Measurements from ENCODE around the gene OIP5.

Gene OIP5

DNA sequence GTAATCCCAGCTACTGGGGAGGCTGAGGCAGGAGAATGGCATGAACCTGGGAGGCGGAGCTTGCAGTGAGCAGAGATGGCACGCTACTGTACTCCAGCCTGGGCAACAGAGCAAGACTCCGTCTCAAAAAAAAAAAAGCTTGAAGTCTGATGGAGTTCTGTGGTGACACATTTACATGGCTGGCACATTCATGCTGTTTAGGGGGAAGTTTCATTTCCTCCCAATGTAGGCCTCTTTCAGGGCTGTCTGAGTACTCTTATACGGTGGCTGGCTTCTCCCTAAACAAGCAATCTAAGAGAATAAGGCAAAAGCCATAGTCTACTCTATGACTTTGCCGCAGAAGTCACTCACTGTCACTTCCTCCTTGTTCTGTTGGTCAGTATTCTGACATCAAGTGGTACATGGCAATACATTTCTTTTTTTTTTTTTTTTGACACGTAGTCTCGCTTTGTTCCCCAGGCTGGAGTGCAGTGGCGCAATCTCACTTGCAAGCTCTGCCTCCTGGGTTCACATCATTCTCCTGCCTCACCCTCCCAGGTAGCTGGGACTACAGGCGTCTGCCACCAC is 41.2 kb downstream of the OIP5 start:
- H3K27ac ChIP-seq (ENCODE audit: low read length) = no peak overlapping the region
- no peak overlapping the region for H2AFZ ChIP-seq (ENCODE audit: low read length)
- no peak overlapping the region for H3K4me2 ChIP-seq (ENCODE audit: low read depth, low read length)
- no peaks in the 10 kb centered on the region for H3F3A ChIP-seq (ENCODE audit: insufficient read depth, low read length)
- no peak for TF ChIP-seq EZH2 (optimal IDR thresholded peaks at IDR 0.05; ENCODE audit: low read depth, low read length)
- TF ChIP-seq, protein P1, sequence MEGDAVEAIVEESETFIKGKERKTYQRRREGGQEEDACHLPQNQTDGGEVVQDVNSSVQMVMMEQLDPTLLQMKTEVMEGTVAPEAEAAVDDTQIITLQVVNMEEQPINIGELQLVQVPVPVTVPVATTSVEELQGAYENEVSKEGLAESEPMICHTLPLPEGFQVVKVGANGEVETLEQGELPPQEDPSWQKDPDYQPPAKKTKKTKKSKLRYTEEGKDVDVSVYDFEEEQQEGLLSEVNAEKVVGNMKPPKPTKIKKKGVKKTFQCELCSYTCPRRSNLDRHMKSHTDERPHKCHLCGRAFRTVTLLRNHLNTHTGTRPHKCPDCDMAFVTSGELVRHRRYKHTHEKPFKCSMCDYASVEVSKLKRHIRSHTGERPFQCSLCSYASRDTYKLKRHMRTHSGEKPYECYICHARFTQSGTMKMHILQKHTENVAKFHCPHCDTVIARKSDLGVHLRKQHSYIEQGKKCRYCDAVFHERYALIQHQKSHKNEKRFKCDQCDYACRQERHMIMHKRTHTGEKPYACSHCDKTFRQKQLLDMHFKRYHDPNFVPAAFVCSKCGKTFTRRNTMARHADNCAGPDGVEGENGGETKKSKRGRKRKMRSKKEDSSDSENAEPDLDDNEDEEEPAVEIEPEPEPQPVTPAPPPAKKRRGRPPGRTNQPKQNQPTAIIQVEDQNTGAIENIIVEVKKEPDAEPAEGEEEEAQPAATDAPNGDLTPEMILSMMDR (IDR thresholded peaks at IDR 0.05; ENCODE audit: low read length) = no peak
- TF ChIP-seq EZH2phosphoT487 (IDR thresholded peaks at IDR 0.05; ENCODE audit: low read length) = no peak
- H3K9ac ChIP-seq (ENCODE audit: low read length) = no peak overlapping the region
- H3K27me3 ChIP-seq (replicated peaks; ENCODE audit: insufficient read depth, low read length) = no peaks in the 10 kb centered on the region
- H3K9me2 ChIP-seq (replicated peaks; ENCODE audit: insufficient read depth, low read length) = no peaks in the 10 kb centered on the region
- H3K4me1 ChIP-seq (ENCODE audit: low read length) = no peaks in the 10 kb centered on the region; the same call in 1 of the 2 replicates
- no peak overlapping the region for H3K4me3 ChIP-seq (ENCODE audit: low read length)
- H3K36me3 ChIP-seq (replicated peaks; ENCODE audit: insufficient read depth, low read length) = peaks cover 20% of the 10 kb centered on the region
- H3K9me3 ChIP-seq (replicated peaks; ENCODE audit: insufficient read depth, low read length) = no peaks in the 10 kb centered on the region
- no peaks in the 10 kb centered on the region for H4K20me1 ChIP-seq (ENCODE audit: insufficient read depth, low read length)
- DNase-seq = no peak
- peaks cover 26% of the 10 kb centered on the region for H3K79me2 ChIP-seq (ENCODE audit: low read length)

DNA sequence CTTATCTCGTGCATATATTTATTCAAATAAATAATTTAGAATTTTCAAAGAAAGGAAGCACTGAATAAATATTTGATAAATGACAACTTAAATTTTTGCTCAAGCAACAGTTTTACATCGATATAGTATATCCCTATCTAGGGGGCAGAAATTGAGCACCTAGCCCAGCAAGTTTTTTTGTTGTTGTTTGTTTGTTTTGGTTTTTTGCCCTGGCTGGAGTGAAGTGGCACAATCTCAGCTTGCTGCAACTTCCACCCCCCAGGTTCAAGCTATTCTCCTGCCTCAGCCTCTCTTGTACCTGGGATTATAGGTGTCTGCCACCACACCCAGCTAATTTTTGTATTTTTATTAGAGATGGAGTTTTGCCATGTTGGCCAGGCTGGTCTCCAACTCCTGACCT is 42.4 kb downstream of the OIP5 start:
- no peak overlapping the region for H3K9ac ChIP-seq (ENCODE audit: low read length)
- H3K27me3 ChIP-seq (replicated peaks; ENCODE audit: insufficient read depth, low read length) = no peaks in the 10 kb centered on the region
- no peaks in the 10 kb centered on the region for H3K9me3 ChIP-seq (replicated peaks; ENCODE audit: insufficient read depth, low read length)
- H3K79me2 ChIP-seq (ENCODE audit: low read length) = peaks cover 38% of the 10 kb centered on the region
- H2AFZ ChIP-seq (ENCODE audit: low read length) = no peak overlapping the region
- no peak for DNase-seq
- TF ChIP-seq, protein P1 (IDR thresholded peaks at IDR 0.05; ENCODE audit: low read length) = no peak
- TF ChIP-seq EZH2phosphoT487 (IDR thresholded peaks at IDR 0.05; ENCODE audit: low read length) = no peak
- H3K27ac ChIP-seq (ENCODE audit: low read length) = no peak overlapping the region
- no peaks in the 10 kb centered on the region for H3K9me2 ChIP-seq (replicated peaks; ENCODE audit: insufficient read depth, low read length)
- H3K4me2 ChIP-seq (ENCODE audit: low read depth, low read length) = no peak overlapping the region
- H3K36me3 ChIP-seq (replicated peaks; ENCODE audit: insufficient read depth, low read length) = peaks cover 28% of the 10 kb centered on the region
- H3K4me3 ChIP-seq (ENCODE audit: low read length) = no peak overlapping the region
- H4K20me1 ChIP-seq (ENCODE audit: insufficient read depth, low read length) = no peaks in the 10 kb centered on the region
- H3K4me1 ChIP-seq (ENCODE audit: low read length) = no peaks in the 10 kb centered on the region; the same call in 1 of the 2 replicates
- no peaks in the 10 kb centered on the region for H3F3A ChIP-seq (ENCODE audit: insufficient read depth, low read length)

DNA sequence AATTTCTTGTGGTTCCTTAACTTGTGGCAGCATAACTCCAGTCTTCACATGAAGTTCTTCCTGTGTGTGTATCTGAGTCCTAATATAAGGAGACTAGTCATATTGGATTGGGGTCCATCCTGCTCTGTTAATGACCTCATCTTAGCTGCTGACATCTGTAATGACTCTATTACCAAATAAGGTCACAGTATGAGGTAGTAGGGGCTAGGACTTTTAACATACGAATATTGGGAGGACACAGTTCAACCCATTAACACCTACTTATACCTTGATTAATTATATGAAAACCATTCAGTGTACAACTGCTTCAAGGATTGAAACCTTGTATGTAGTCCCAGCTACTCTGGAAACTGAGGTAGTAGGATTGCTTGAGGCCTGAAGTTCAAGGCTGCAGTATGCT is 43.9 kb downstream of the OIP5 start:
- TF ChIP-seq, protein P1 (IDR thresholded peaks at IDR 0.05; ENCODE audit: low read length) = no peak
- TF ChIP-seq EZH2 (optimal IDR thresholded peaks at IDR 0.05; ENCODE audit: low read depth, low read length) = no peak
- no peak for TF ChIP-seq EZH2phosphoT487 (IDR thresholded peaks at IDR 0.05; ENCODE audit: low read length)
- Histone ChIP-seq H3K9me2 (replicated peaks; ENCODE audit: insufficient read depth, low read length) (no peaks in the 10 kb centered on the region), H3K4me2 (ENCODE audit: low read depth, low read length) (no peak overlapping the region), H3K79me2 (ENCODE audit: low read length) (peaks cover 49% of the 10 kb centered on the region), H3F3A (ENCODE audit: insufficient read depth, low read length) (0 out of 2 replicates have a peak, but pooled peaks cover 1% of the 10 kb centered on the region), H3K27ac (ENCODE audit: low read length) (no peak overlapping the region), H2AFZ (ENCODE audit: low read length) (no peak overlapping the region), H3K4me1 (ENCODE audit: low read length) (no peaks in the 10 kb centered on the region; the same call in 1 of the 2 replicates), H3K9ac (ENCODE audit: low read length) (no peak overlapping the region), H3K9me3 (replicated peaks; ENCODE audit: insufficient read depth, low read length) (no peaks in the 10 kb centered on the region), H3K36me3 (replicated peaks; ENCODE audit: insufficient read depth, low read length) (peaks cover 28% of the 10 kb centered on the region), H3K27me3 (replicated peaks; ENCODE audit: insufficient read depth, low read length) (no peaks in the 10 kb centered on the region), H3K4me3 (ENCODE audit: low read length) (no peak overlapping the region), H4K20me1 (ENCODE audit: insufficient read depth, low read length) (no peaks in the 10 kb centered on the region)
- DNase-seq = no peak
